ENCODE results near the gene RAD51B.

The RAD51B gene

DNA sequence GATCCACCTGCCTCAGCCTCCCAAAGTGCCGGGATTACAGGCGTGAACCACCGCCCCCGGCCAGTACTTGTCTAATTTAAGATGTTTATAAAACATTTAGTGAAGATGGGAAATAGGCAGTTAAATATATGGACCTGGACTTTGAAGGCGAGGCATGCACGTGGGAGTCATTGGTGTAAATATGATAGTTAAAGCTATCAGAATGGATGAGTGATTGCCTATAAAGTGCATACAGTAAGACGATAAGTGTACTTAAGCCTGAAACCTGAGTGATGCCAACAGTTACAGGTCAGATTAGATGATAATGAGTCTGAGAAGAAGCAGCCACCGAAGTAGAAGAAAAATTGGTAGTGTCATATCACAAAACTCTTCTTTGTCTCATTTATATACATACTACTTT lies 11.5 kb downstream of the RAD51B start:
- Histone ChIP-seq H3K4me1 (no peaks in the 10 kb centered on the region), H3K27ac (no peak overlapping the region), H3K4me2 (ENCODE audit: low read length) (no peak overlapping the region), H3K36me3 (ENCODE audit: control insufficient read depth, insufficient read depth, low read length) (no peaks in the 10 kb centered on the region), H3K9ac (no peak overlapping the region), H3K27me3 (ENCODE audit: control insufficient read depth, insufficient read depth, low read length) (no peaks in the 10 kb centered on the region), H2AFZ (no peak overlapping the region), H3K9me3 (ENCODE audit: control insufficient read depth, low read length) (no peaks in the 10 kb centered on the region), H3K4me3 (ENCODE audit: low read depth, low read length) (no peak overlapping the region), H3K79me2 (no peaks in the 10 kb centered on the region)
- TF ChIP-seq CTCF (IDR thresholded peaks at IDR 0.05) = no peak

GRCh38 chr14:67833403-67833802 lies 13.8 kb downstream of the RAD51B start:
- TF ChIP-seq CTCF (IDR thresholded peaks at IDR 0.05) = no peak

GRCh38 chr14:67835596-67835995 lies 16.0 kb downstream of the RAD51B start:
- no peak overlapping the region for H2AFZ ChIP-seq
- no peaks in the 10 kb centered on the region for H3K4me1 ChIP-seq
- no peak for TF ChIP-seq CTCF (IDR thresholded peaks at IDR 0.05)
- H3K27ac ChIP-seq = no peak overlapping the region
- no peak overlapping the region for H3K4me3 ChIP-seq (ENCODE audit: low read depth, low read length)
- no peaks in the 10 kb centered on the region for H3K27me3 ChIP-seq (ENCODE audit: control insufficient read depth, insufficient read depth, low read length)
- H3K9me3 ChIP-seq (ENCODE audit: control insufficient read depth, low read length) = no peaks in the 10 kb centered on the region
- no peak overlapping the region for H3K9ac ChIP-seq
- H3K36me3 ChIP-seq (ENCODE audit: control insufficient read depth, insufficient read depth, low read length) = no peaks in the 10 kb centered on the region
- no peak overlapping the region for H3K4me2 ChIP-seq (ENCODE audit: low read length)
- H3K79me2 ChIP-seq = no peaks in the 10 kb centered on the region

More at GRCh38 chr14:67833403-67833802, 13.8 kb downstream of the RAD51B start:
- H3K27ac ChIP-seq = no peak overlapping the region
- H3K9me3 ChIP-seq (ENCODE audit: control insufficient read depth, low read length) = no peaks in the 10 kb centered on the region
- no peak overlapping the region for H2AFZ ChIP-seq
- H3K4me1 ChIP-seq = no peaks in the 10 kb centered on the region
- no peaks in the 10 kb centered on the region for H3K36me3 ChIP-seq (ENCODE audit: control insufficient read depth, insufficient read depth, low read length)
- no peak overlapping the region for H3K9ac ChIP-seq
- H3K79me2 ChIP-seq = no peaks in the 10 kb centered on the region
- H3K4me2 ChIP-seq (ENCODE audit: low read length) = no peak overlapping the region
- H3K27me3 ChIP-seq (ENCODE audit: control insufficient read depth, insufficient read depth, low read length) = no peaks in the 10 kb centered on the region
- H3K4me3 ChIP-seq (ENCODE audit: low read depth, low read length) = no peak overlapping the region

- no peak overlapping the region for H3K9ac ChIP-seq
- H3K27ac ChIP-seq = no peak overlapping the region
- H3K79me2 ChIP-seq = no peaks in the 10 kb centered on the region
- H3K4me3 ChIP-seq (ENCODE audit: low read depth, low read length) = no peak overlapping the region
- no peaks in the 10 kb centered on the region for H3K27me3 ChIP-seq (ENCODE audit: control insufficient read depth, insufficient read depth, low read length)
- no peaks in the 10 kb centered on the region for H3K9me3 ChIP-seq (ENCODE audit: control insufficient read depth, low read length)
- no peak overlapping the region for H3K4me2 ChIP-seq (ENCODE audit: low read length)
- peak; percentile 54 for TF ChIP-seq CTCF (IDR thresholded peaks at IDR 0.05)
- H2AFZ ChIP-seq = no peak overlapping the region
- H3K4me1 ChIP-seq = no peaks in the 10 kb centered on the region
- no peaks in the 10 kb centered on the region for H3K36me3 ChIP-seq (ENCODE audit: control insufficient read depth, insufficient read depth, low read length)
Measured at GRCh38 chr14:67837011-67837624, 17.5 kb downstream of the RAD51B start.

GRCh38 chr14:67846029-67846610 lies 26.5 kb downstream of the RAD51B start:
- Histone ChIP-seq H3K9ac (no peak overlapping the region), H3K27me3 (ENCODE audit: control insufficient read depth, insufficient read depth, low read length) (no peaks in the 10 kb centered on the region), H3K36me3 (ENCODE audit: control insufficient read depth, insufficient read depth, low read length) (no peaks in the 10 kb centered on the region), H3K79me2 (peaks cover 30% of the 10 kb centered on the region), H2AFZ (no peak overlapping the region), H3K4me3 (ENCODE audit: low read depth, low read length) (no peak overlapping the region), H3K4me1 (no peaks in the 10 kb centered on the region), H3K4me2 (ENCODE audit: low read length) (no peak overlapping the region), H3K9me3 (ENCODE audit: control insufficient read depth, low read length) (no peaks in the 10 kb centered on the region), H3K27ac (no peak overlapping the region)
- no peak for TF ChIP-seq CTCF (IDR thresholded peaks at IDR 0.05)

Data from parathyroid adenoma (tissue), 2 donors.